Thymus (tissue), 11 donors: ENCODE results near the gene PADI4. TPM values are rescaled to one million over a fixed set of nuclear protein-coding genes. Genes with fewer than 3 reads are reported as not detected.

Experiments used
- DNase-seq, 9 donors: peaks; one replicate each; pipeline ENCODE4 v3.0.0-alpha.2; 2013; ENCODE audit warnings: low spot score in 9 of 9, low read depth in 6 of 9, missing footprints in 1 of 9
- H3K27ac ChIP-seq, 2 donors: one replicate each; pipeline ENCODE4 v1.5.1; 2013; ENCODE audit warnings: control low read depth in 1 of 2, low read depth in 1 of 2, low read length in 1 of 2, mild to moderate bottlenecking in 1 of 2, moderate library complexity in 1 of 2
- H3K27me3 ChIP-seq, 2 donors: one replicate each; pipeline ENCODE4 v1.5.1; 2013; ENCODE audit warnings: low read length in 1 of 2; ENCODE audit not compliant: control insufficient read depth in 2 of 2, insufficient read depth in 1 of 2
- H3K36me3 ChIP-seq, 2 donors: one replicate each; pipeline ENCODE4 v1.5.1; 2013; ENCODE audit warnings: low read length in 1 of 2, mild to moderate bottlenecking in 1 of 2, moderate library complexity in 1 of 2; ENCODE audit not compliant: control insufficient read depth in 2 of 2, insufficient read depth in 2 of 2
- H3K4me1 ChIP-seq, 2 donors: one replicate each; pipeline ENCODE4 v1.5.1; 2013; ENCODE audit warnings: low read length in 2 of 2; ENCODE audit not compliant: control insufficient read depth in 2 of 2, insufficient read depth in 2 of 2
- H3K4me3 ChIP-seq, 2 donors: one replicate each; pipeline ENCODE4 v1.5.1; 2013; ENCODE audit warnings: low read length in 2 of 2, control low read depth in 1 of 2, mild to moderate bottlenecking in 1 of 2
- H3K9me3 ChIP-seq, 2 donors: one replicate each; pipeline ENCODE4 v1.5.1; 2013; ENCODE audit warnings: low read length in 1 of 2, mild to moderate bottlenecking in 1 of 2; ENCODE audit not compliant: control insufficient read depth in 2 of 2, insufficient read depth in 1 of 2
- WGBS: extraction: QIAGEN DNeasy Blood & Tissue Kit; methylation state at CpG from one replicate; pipeline ENCODE4 v1.1.7; 2013; 5-methylcytosine and 5-hydroxymethylcytosine counted together
- polyA plus RNA-seq: library from polyadenylated mRNA; stranded (reverse); fragments of 200-250 nt; gene quantifications from one replicate; pipeline ENCODE4 v1.2.3, GENCODE V29; 2013
- total RNA-seq: library from RNA; stranded (reverse); fragments of 120-200 nt; gene quantifications from one replicate; pipeline ENCODE4 v1.2.4, GENCODE V29; 2013
- donor health status: healthy.

Gene PADI4
- total and polyA plus RNA-seq, 2 donors = 2.8 to 3.5 TPM

DNA sequence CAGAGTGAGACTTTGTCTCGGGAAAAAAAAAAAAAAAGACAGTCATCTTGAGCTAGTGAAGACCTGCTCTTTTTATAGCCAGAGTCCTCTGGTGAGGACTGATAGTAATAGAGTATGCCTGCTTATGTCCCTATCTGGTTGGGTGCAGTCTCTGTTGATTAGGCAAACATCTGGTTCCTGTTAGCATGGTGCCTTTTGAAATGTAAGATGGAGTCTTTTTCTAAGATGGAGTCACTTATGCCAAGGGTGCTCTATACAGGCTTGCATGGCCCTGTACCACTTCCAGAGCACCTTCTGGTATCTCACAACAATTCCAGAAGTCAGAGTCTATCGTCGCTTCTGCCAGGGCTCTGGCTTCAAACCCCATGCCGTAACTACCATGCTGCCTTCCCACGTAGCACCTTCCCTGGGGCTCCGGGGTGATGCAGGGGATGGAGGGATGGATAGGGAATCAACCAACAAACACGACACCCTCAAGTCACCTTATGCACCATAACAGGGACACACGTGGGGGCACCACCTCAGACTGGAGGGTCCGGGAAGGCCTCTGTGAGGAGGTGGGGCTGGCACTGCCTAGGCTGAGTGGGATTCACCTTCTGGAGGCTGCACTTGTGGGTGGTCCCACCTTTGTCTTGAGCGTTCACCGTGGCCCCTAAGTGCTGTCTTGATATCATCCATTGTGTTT, 52.4 kb downstream of the PADI4 start:
- Histone ChIP-seq H3K4me1 (peaks cover 14% of the 10 kb centered on the region in 2 donors), H3K9me3 (no peaks in the 10 kb centered on the region), H3K4me3 (no peak overlapping the region), H3K27ac (no peak overlapping the region), H3K27me3 (no peaks in the 10 kb centered on the region), H3K36me3 (no peaks in the 10 kb centered on the region)
- 94% methylated on average over 11 of the region's 11 CpGs for WGBS
- no peak for DNase-seq

DNA sequence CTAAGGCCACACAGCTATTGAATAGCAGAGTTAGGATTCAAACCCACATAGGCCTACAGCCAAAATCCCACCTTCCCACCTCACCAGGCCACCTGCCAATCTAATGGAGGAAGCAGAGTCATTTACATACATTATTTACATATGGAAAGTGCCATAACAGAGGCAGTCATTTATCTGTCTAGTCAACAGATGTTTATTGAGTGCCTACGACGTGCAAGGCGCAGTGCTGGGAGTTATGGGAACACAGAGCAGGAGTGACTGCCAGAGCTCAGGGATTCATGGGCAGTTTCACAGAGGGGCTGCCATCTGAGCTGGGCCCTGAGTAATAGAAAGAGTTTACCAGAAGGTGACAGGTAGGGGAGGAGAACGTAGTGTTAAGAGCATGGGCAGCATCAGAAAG, 53.7 kb downstream of the PADI4 start:
- Histone ChIP-seq H3K9me3 (no peaks in the 10 kb centered on the region), H3K4me1 (peaks cover 2% of the 10 kb centered on the region in 2 donors), H3K27ac (no peak overlapping the region), H3K36me3 (no peaks in the 10 kb centered on the region), H3K27me3 (no peaks in the 10 kb centered on the region), H3K4me3 (no peak overlapping the region)
- DNase-seq = no peak
- WGBS = 97% methylated on average over 4 of the region's 4 CpGs

DNA sequence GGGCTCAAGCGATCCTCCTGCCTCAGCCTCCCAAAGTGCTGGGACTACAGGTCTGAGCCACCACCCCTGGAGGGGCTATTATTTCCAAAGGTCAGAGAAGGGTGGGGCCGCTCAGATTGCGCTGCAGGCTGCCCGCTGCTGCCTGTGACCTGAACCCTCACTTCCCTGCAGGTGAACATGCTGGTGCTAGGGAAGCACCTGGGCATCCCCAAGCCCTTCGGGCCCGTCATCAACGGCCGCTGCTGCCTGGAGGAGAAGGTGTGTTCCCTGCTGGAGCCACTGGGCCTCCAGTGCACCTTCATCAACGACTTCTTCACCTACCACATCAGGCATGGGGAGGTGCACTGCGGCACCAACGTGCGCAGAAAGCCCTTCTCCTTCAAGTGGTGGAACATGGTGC, 55.4 kb downstream of the PADI4 start:
- H3K4me1 ChIP-seq = no peaks in the 10 kb centered on the region
- no peak for DNase-seq
- no peaks in the 10 kb centered on the region for H3K9me3 ChIP-seq
- H3K27me3 ChIP-seq = no peaks in the 10 kb centered on the region
- H3K27ac ChIP-seq = no peak overlapping the region
- 91% methylated on average over 12 of the region's 12 CpGs for WGBS
- no peaks in the 10 kb centered on the region for H3K36me3 ChIP-seq
- no peak overlapping the region for H3K4me3 ChIP-seq

DNA sequence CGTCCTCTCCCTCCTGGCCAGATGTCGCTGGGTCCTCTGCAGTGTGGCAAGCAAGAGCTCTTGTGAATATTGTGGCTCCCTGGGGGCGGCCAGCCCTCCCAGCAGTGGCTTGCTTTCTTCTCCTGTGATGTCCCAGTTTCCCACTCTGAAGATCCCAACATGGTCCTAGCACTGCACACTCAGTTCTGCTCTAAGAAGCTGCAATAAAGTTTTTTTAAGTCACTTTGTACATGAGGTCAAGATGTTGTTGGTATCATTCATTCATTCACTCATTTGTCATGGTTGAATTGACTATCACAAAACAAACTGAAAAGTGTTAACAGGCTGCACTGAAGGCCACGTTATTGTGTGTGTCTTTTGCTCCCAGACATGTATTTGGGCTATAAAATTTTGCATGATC, 55.8 kb downstream of the PADI4 start:
- Histone ChIP-seq H3K4me3 (no peak overlapping the region), H3K4me1 (no peaks in the 10 kb centered on the region), H3K27ac (no peak overlapping the region), H3K27me3 (no peaks in the 10 kb centered on the region), H3K36me3 (no peaks in the 10 kb centered on the region), H3K9me3 (no peaks in the 10 kb centered on the region)
- DNase-seq = no peak
- WGBS = 94% methylated on average over 4 of the region's 4 CpGs

DNA sequence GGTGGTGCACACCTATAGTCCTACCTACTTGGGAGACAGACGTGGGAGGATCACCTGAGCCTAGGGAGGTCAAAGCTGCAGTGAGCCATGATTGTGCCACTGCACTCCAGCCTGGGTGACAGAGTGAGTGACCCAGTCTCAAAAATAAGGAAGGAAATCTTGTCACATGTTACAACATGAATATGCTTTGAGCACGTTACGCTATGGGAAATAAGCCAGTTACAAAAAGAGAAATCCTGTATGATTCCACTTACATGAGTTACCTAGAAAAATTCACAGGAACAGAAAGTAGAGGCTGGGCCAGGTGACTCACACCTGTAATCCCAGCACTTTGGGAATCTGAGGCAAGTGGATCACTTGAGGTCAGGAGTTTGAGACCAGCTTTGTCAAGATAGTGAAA, 57.3 kb downstream of the PADI4 start:
- H3K4me3 ChIP-seq = no peak overlapping the region
- no peak for DNase-seq
- no peak overlapping the region for H3K27ac ChIP-seq
- H3K27me3 ChIP-seq = no peaks in the 10 kb centered on the region
- WGBS = 37% methylated on average over 3 of the region's 3 CpGs
- H3K4me1 ChIP-seq = no peaks in the 10 kb centered on the region
- H3K9me3 ChIP-seq = no peaks in the 10 kb centered on the region
- no peaks in the 10 kb centered on the region for H3K36me3 ChIP-seq

DNA sequence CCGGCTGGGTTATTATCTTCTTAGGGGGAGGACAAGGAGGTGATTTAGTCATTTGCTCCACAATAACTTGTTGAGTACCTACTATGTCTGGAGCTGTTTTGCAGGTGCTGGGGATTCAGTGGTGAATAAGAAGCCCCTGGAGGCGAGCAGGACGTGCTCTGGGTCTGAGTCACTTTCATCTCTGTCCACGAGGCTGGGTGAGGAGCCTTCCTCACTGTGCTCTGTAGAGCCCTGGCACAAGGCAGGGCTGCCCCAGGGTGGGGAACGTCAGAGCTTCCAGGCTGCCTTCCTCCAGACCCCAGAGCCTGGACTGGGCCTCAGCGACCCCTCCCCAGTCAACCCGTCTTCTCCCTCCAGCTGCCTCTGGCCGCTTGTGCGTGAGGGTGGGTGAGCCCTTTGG, 61.5 kb downstream of the PADI4 start:
- no peaks in the 10 kb centered on the region for H3K36me3 ChIP-seq
- no peak overlapping the region for H3K4me3 ChIP-seq
- no peaks in the 10 kb centered on the region for H3K27me3 ChIP-seq
- WGBS = 84% methylated on average over 9 of the region's 9 CpGs
- H3K27ac ChIP-seq = no peak overlapping the region
- DNase-seq = no peak
- no peaks in the 10 kb centered on the region for H3K9me3 ChIP-seq
- H3K4me1 ChIP-seq = no peaks in the 10 kb centered on the region

DNA sequence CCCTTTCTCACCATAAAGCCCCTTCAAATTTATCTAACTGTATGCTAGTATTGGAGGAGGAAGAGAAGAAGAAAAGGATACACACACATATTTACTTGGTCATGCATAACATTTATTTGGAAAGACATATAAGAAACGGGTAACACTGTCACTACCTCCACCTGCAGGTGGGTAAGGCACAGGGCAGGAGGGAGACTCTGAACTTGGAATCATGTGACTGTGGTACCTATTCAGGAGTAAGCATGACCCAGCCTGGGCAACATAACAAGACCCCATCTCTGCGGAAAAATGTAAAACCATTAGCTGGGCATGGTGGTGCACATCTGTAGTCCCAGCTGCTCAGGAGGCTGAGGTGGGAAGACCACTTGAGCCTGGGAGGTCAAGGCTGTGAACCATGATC, 62.6 kb downstream of the PADI4 start:
- Histone ChIP-seq H3K9me3 (no peaks in the 10 kb centered on the region), H3K27me3 (no peaks in the 10 kb centered on the region), H3K4me3 (no peak overlapping the region), H3K36me3 (no peaks in the 10 kb centered on the region), H3K27ac (no peak overlapping the region), H3K4me1 (no peaks in the 10 kb centered on the region)
- no peak for DNase-seq
- WGBS = 48% methylated on average over 2 of the region's 2 CpGs

DNA sequence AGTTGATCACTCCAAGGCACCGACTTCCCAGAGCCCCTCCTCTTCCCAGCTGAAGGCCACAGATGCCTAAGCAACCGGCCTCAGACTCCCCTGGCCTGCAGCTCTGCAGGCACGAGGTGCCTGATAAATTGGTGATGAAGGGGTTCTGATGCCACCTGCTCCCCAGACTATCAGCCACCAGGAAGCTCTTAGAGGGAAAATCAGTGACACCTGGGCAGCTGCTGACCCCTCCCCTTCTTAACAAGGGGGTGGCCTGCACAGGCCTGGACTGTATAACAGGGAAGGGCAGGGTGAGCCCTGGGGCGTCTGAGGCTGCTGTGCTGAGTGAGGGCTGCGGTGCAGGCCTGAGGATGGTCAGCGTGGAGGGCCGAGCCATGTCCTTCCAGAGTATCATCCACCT, 63.9 kb downstream of the PADI4 start, which contains the start of gene PADI6:
PADI6 (plus strand) TSS at position 301 of the 400 bp plus-strand sequence; CDS start at position 351, 50 bp downstream.
- Histone ChIP-seq H3K9me3 (no peaks in the 10 kb centered on the region), H3K4me1 (no peaks in the 10 kb centered on the region), H3K27me3 (no peaks in the 10 kb centered on the region), H3K4me3 (no peak within 1 kb of the TSS), H3K27ac (no peak within 1 kb of the TSS), H3K36me3 (no peaks in the 10 kb centered on the region)
- no peak for DNase-seq
- WGBS = 88% methylated on average over 7 of the region's 7 CpGs

DNA sequence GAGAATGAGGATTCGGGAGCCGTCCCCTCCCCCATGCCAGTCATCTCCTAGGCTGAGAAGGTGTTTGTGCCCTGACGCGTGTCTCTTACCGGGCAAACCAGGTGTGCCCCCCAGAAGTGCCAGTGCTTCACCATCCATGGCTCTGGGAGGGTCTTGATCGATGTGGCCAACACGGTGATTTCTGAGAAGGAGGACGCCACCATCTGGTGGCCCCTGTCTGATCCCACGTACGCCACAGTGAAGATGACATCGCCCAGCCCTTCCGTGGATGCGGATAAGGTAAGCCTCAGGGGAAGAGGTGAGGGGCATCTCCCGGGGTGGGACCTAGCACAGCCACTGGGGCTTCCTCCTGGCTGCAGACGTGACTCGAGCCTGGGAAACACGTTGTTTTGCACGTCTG, 65.0 kb downstream of the PADI4 start:
- no peaks in the 10 kb centered on the region for H3K4me1 ChIP-seq
- H3K27me3 ChIP-seq = peaks cover 0 to 7% of the 10 kb centered on the region in 2 donors
- no peaks in the 10 kb centered on the region for H3K9me3 ChIP-seq
- H3K36me3 ChIP-seq = no peaks in the 10 kb centered on the region
- H3K4me3 ChIP-seq = no peak overlapping the region
- DNase-seq = no peak
- 90% methylated on average over 18 of the region's 18 CpGs for WGBS
- H3K27ac ChIP-seq = no peak overlapping the region
